OCI-LY7 (cell line): ENCODE results near the gene ANKFN1.

Experiments used
- EZH2phosphoT487 ChIP-seq: fragments of 200-600 bp; sonication (generic); IDR thresholded peaks from 2 replicates; pipeline ENCODE4 v1.6.1; 2018; ENCODE audit warnings: low read depth, borderline replicate concordance, mild to moderate bottlenecking, mixed run types, antibody characterized with exemption, low read length, moderate library complexity, mixed read lengths
- TF ChIP-seq, protein P1 (sequence below): fragments of 200-600 bp; sonication (generic); conservative IDR thresholded peaks from 2 replicates; pipeline ENCODE4 v1.5.1; 2014; ENCODE audit warnings: mild to moderate bottlenecking, antibody characterized with exemption, low read length, moderate library complexity, mixed read lengths

DNA sequence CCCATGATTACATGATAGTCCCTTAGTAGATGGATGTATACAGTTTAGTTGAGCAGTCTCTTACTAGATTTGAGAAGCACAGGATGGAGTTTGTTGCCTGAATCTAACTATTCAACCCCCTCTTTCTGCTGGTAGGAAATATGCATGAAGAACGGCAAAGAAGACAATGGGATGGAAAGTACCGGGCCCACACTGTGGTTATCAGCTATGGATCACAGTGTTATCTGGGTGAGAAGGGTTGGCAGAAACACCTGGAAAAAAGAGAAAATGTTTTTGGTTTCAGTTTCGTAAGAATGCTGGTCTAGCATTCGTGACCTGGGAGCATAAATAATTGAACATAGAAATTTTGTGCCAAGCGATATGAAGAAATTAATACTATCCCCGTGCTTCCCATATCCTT lies 53.1 kb downstream of the ANKFN1 start:
- TF ChIP-seq, protein P1, sequence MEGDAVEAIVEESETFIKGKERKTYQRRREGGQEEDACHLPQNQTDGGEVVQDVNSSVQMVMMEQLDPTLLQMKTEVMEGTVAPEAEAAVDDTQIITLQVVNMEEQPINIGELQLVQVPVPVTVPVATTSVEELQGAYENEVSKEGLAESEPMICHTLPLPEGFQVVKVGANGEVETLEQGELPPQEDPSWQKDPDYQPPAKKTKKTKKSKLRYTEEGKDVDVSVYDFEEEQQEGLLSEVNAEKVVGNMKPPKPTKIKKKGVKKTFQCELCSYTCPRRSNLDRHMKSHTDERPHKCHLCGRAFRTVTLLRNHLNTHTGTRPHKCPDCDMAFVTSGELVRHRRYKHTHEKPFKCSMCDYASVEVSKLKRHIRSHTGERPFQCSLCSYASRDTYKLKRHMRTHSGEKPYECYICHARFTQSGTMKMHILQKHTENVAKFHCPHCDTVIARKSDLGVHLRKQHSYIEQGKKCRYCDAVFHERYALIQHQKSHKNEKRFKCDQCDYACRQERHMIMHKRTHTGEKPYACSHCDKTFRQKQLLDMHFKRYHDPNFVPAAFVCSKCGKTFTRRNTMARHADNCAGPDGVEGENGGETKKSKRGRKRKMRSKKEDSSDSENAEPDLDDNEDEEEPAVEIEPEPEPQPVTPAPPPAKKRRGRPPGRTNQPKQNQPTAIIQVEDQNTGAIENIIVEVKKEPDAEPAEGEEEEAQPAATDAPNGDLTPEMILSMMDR: no peak
- TF ChIP-seq EZH2phosphoT487: no peak
